WTC11 (cell line): ENCODE data around the gene C16orf95. TPM values are rescaled to one million over a fixed set of nuclear protein-coding genes. Genes with fewer than 3 reads are reported as not detected.
A peak's percentile ranks its signal among the peaks of the same experiment; 100 is the strongest.
"Not testable (repeated sequence)": the region's sequence is repeated elsewhere in the genome, so short reads cannot be mapped to it uniquely, and the experiment has no call there.

Source experiments
- ATAC-seq: fragments of 200-7000 bp; cut with Tn5 transposase; 2 replicates; pipeline ENCODE4 v1.10.0; 2021; ENCODE audit warnings: mild to moderate bottlenecking, moderate library complexity
- CTCF ChIA-PET: fragments of 300-600 bp; sonication (Branson Sonifier 250); formaldehyde crosslinking; loops from one replicate; lab custom pipeline; 2021; ENCODE audit warnings: antibody characterized with exemption; lab: Charles Lee
- POLR2A ChIA-PET: fragments of 350-600 bp; sonication (Branson Sonifier 250); formaldehyde crosslinking; loops from one replicate; lab custom pipeline; 2021; ENCODE audit warnings: antibody characterized with exemption; lab: Charles Lee
- DNase-seq: peaks from one replicate; pipeline ENCODE4 v3.0.0; 2021; ENCODE audit warnings: low spot score
- H3K27ac Mint-ChIP-seq: 2 replicates; pipeline ENCODE4 v1.8.0; 2021; ENCODE audit warnings: mixed read lengths
- H3K27me3 Mint-ChIP-seq: 2 replicates; pipeline ENCODE4 v1.8.0; 2021; ENCODE audit warnings: low read depth, mild to moderate bottlenecking, moderate library complexity, mixed read lengths
- H3K36me3 Mint-ChIP-seq: 2 replicates; pipeline ENCODE4 v1.8.0; 2021; ENCODE audit warnings: mixed read lengths
- H3K4me1 Mint-ChIP-seq: 2 replicates; pipeline ENCODE4 v1.8.0; 2022; ENCODE audit warnings: mixed read lengths
- H3K4me3 Mint-ChIP-seq: 2 replicates; pipeline ENCODE4 v1.8.0; 2021; ENCODE audit warnings: mild to moderate bottlenecking, moderate library complexity, mixed read lengths
- H3K9me3 Mint-ChIP-seq: 2 replicates; pipeline ENCODE4 v1.8.0; 2021; ENCODE audit warnings: mixed read lengths
- ELF4 ChIP-seq: sonication (generic); formaldehyde crosslinking; IDR thresholded peaks from 2 replicates; pipeline ENCODE4 v1.8.1; 2022; ENCODE audit warnings: low read depth, mild to moderate bottlenecking, moderate library complexity, missing genetic modification reagents
- GABPB1 ChIP-seq: sonication (generic); formaldehyde crosslinking; IDR thresholded peaks from 2 replicates; pipeline ENCODE4 v1.8.1; 2023; ENCODE audit warnings: mild to moderate bottlenecking, missing genetic modification reagents
- GTF2I ChIP-seq: fragments of 250-450 bp; sonication (Bioruptor Pico); conservative IDR thresholded peaks from 2 replicates; pipeline ENCODE4 v1.4.0; 2021; ENCODE audit warnings: mild to moderate bottlenecking
- NR1H2 ChIP-seq: sonication (generic); formaldehyde crosslinking; IDR thresholded peaks from 2 replicates; pipeline ENCODE4 v1.9.0; 2021; ENCODE audit warnings: mild to moderate bottlenecking, moderate library complexity, missing genetic modification reagents
- TP53 ChIP-seq: sonication (generic); formaldehyde crosslinking; IDR thresholded peaks from 2 replicates; pipeline ENCODE4 v1.8.1; 2023; ENCODE audit warnings: mild to moderate bottlenecking, missing genetic modification reagents
- ZBTB21 ChIP-seq: sonication (generic); formaldehyde crosslinking; IDR thresholded peaks from 2 replicates; pipeline ENCODE4 v1.8.1; 2023; ENCODE audit warnings: mild to moderate bottlenecking, missing genetic modification reagents, borderline replicate concordance
- ZNF219 ChIP-seq: sonication (generic); formaldehyde crosslinking; IDR thresholded peaks from 2 replicates; pipeline ENCODE4 v1.8.0; 2023; ENCODE audit warnings: missing genetic modification reagents, mild to moderate bottlenecking, borderline replicate concordance
- total RNA-seq: library from RNA; stranded (reverse); gene quantifications from 3 replicates; pipeline ENCODE4 v1.2.3, GENCODE V29; 2021
- TF ChIP-seq, protein P1 (sequence below): sonication (generic); formaldehyde crosslinking; IDR thresholded peaks from 2 replicates; pipeline ENCODE4 v1.8.1; 2022; ENCODE audit warnings: low read depth, missing genetic modification reagents, borderline replicate concordance
- TF ChIP-seq, protein P2 (sequence below): fragments of 250-450 bp; sonication (Bioruptor Pico); IDR thresholded peaks from 2 replicates; pipeline ENCODE4 v2.1.2; 2022; ENCODE audit warnings: mild to moderate bottlenecking, moderate library complexity
- TF ChIP-seq, protein P3 (sequence below): sonication (generic); formaldehyde crosslinking; IDR thresholded peaks from 2 replicates; pipeline ENCODE4 v1.8.0; 2022; ENCODE audit warnings: mild to moderate bottlenecking, missing genetic modification reagents
- TF ChIP-seq, protein P4 (sequence below): sonication (generic); formaldehyde crosslinking; IDR thresholded peaks from 2 replicates; pipeline ENCODE4 v1.8.1; 2023; ENCODE audit warnings: mild to moderate bottlenecking, missing genetic modification reagents, moderate library complexity
- TF ChIP-seq, protein P5 (sequence below): sonication (generic); formaldehyde crosslinking; IDR thresholded peaks from 2 replicates; pipeline ENCODE4 v1.8.0; 2023; ENCODE audit warnings: mild to moderate bottlenecking, missing genetic modification reagents

Gene C16orf95
- total RNA-seq, 1 experiment from 2014 or later = 5.7 TPM

DNA sequence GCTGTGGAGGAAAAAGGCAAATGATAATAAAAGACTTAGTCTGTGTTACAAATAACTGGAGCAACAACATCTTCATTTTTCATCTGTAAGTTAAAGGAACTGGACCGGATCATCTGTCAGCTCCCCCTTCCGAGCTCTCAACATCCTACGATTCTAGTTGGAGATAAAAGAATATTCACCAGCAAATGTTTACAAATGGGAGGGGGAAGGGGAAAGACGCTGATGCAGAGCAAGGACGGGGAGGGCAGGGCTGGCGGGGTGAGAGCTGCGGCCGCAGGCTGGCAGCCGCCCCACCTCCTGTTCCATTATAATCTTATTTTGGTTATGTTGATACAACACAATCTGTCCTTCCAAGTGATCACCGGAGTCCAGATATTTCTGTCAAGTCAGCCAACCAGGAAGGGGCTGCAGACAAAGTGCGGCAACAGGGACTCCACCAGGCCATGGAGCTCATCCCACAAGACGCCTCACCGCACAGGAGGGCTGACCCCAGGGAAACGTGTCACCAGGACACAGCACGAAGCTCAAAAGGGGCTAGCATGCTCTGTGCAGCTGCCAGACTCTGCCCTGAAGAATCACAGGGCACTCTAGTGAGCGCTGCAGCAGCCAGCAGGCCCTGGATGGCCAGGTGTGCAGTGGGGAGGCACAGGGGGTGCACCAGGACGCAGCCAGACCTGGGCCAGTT, 46.7 kb upstream of the C16orf95 start:
- no peaks in the 10 kb centered on the region for H3K9me3 Mint-ChIP-seq
- TF ChIP-seq GABPB1 (CRISPR knock-in tag) (no peak), ELF4 (CRISPR knock-in tag) (no peak), ZNF219 (CRISPR knock-in tag) (no peak), GTF2I (CRISPR knock-in tag) (no peak), TP53 (CRISPR knock-in tag) (no peak), ZBTB21 (CRISPR knock-in tag) (no peak), NR1H2 (no peak)
- TF ChIP-seq, protein P1, sequence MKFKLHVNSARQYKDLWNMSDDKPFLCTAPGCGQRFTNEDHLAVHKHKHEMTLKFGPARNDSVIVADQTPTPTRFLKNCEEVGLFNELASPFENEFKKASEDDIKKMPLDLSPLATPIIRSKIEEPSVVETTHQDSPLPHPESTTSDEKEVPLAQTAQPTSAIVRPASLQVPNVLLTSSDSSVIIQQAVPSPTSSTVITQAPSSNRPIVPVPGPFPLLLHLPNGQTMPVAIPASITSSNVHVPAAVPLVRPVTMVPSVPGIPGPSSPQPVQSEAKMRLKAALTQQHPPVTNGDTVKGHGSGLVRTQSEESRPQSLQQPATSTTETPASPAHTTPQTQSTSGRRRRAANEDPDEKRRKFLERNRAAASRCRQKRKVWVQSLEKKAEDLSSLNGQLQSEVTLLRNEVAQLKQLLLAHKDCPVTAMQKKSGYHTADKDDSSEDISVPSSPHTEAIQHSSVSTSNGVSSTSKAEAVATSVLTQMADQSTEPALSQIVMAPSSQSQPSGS = no peak
- TF ChIP-seq, protein P2, sequence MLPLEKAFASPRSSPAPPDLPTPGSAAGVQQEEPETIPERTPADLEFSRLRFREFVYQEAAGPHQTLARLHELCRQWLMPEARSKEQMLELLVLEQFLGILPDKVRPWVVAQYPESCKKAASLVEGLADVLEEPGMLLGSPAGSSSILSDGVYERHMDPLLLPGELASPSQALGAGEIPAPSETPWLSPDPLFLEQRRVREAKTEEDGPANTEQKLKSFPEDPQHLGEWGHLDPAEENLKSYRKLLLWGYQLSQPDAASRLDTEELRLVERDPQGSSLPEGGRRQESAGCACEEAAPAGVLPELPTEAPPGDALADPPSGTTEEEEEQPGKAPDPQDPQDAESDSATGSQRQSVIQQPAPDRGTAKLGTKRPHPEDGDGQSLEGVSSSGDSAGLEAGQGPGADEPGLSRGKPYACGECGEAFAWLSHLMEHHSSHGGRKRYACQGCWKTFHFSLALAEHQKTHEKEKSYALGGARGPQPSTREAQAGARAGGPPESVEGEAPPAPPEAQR (CRISPR knock-in tag) = no peak
- TF ChIP-seq, protein P3, sequence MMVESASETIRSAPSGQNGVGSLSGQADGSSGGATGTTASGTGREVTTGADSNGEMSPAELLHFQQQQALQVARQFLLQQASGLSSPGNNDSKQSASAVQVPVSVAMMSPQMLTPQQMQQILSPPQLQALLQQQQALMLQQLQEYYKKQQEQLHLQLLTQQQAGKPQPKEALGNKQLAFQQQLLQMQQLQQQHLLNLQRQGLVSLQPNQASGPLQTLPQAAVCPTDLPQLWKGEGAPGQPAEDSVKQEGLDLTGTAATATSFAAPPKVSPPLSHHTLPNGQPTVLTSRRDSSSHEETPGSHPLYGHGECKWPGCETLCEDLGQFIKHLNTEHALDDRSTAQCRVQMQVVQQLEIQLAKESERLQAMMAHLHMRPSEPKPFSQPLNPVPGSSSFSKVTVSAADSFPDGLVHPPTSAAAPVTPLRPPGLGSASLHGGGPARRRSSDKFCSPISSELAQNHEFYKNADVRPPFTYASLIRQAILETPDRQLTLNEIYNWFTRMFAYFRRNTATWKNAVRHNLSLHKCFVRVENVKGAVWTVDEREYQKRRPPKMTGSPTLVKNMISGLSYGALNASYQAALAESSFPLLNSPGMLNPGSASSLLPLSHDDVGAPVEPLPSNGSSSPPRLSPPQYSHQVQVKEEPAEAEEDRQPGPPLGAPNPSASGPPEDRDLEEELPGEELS = no peak
- TF ChIP-seq, protein P4, sequence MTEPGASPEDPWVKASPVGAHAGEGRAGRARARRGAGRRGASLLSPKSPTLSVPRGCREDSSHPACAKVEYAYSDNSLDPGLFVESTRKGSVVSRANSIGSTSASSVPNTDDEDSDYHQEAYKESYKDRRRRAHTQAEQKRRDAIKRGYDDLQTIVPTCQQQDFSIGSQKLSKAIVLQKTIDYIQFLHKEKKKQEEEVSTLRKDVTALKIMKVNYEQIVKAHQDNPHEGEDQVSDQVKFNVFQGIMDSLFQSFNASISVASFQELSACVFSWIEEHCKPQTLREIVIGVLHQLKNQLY = no peak
- TF ChIP-seq, protein P5, sequence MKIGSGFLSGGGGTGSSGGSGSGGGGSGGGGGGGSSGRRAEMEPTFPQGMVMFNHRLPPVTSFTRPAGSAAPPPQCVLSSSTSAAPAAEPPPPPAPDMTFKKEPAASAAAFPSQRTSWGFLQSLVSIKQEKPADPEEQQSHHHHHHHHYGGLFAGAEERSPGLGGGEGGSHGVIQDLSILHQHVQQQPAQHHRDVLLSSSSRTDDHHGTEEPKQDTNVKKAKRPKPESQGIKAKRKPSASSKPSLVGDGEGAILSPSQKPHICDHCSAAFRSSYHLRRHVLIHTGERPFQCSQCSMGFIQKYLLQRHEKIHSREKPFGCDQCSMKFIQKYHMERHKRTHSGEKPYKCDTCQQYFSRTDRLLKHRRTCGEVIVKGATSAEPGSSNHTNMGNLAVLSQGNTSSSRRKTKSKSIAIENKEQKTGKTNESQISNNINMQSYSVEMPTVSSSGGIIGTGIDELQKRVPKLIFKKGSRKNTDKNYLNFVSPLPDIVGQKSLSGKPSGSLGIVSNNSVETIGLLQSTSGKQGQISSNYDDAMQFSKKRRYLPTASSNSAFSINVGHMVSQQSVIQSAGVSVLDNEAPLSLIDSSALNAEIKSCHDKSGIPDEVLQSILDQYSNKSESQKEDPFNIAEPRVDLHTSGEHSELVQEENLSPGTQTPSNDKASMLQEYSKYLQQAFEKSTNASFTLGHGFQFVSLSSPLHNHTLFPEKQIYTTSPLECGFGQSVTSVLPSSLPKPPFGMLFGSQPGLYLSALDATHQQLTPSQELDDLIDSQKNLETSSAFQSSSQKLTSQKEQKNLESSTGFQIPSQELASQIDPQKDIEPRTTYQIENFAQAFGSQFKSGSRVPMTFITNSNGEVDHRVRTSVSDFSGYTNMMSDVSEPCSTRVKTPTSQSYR (CRISPR knock-in tag) = no peak
- ChIA-PET POLR2A (no interaction called here), CTCF (interaction anchor here (0.9 to 1.5 kb wide), 2 partner anchors 30 to 66 kb away, joined by 3 to 4 read pairs; no protein-coding TSS in a partner anchor)
- H3K4me1 Mint-ChIP-seq = peaks cover 6% of the 10 kb centered on the region
- DNase-seq = no peak
- H3K27ac Mint-ChIP-seq = peak overlapping the region; percentile 64
- H3K27me3 Mint-ChIP-seq = no peaks in the 10 kb centered on the region
- H3K4me3 Mint-ChIP-seq = no peak overlapping the region
- peaks cover 8% of the 10 kb centered on the region for H3K36me3 Mint-ChIP-seq
- no peak for ATAC-seq

DNA sequence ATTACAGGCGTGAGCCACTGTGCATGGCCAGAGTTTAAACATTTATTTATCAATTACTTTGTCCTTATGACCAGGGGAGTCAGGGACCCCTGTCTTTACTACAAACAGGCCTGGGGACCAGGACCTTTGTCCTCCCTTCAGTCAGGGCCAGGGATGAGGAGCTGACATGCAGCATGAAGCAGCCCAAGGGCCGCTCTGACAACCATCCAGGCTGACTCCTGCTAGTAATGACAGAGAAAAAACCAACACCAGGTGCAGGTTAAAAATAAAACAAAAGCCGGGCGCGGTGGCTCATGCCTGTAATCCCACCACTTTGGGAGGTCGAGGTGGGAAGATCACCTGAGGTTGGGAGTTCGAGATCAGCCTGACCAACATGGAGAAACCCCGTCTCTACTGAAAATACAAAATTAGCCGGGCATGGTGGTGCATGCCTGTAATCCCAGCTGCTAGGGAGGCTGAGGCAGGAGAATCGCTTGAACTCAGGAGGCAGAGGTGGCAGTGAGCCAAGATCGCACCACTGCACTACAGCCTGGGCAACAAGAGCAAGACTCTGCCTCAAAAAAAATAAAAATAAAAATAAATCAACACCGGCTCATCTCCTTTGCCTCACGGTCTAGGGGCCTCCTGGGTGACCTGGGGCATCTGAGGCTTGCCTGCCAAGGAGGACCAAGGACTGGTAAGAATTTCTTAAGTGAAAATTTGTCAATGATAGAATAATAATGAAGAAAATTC, 45.8 kb upstream of the C16orf95 start:
- Mint-ChIP-seq H3K27ac (peak overlapping the region; percentile 60; the same call in 1 of the 2 replicates), H3K36me3 (peaks cover 14% of the 10 kb centered on the region)
- H3K27me3 Mint-ChIP-seq, POLR2A ChIA-PET, DNase-seq, ATAC-seq, H3K4me3 Mint-ChIP-seq, H3K4me1 Mint-ChIP-seq, H3K9me3 Mint-ChIP-seq, CTCF ChIA-PET: not testable (repeated sequence)
